GM13977 (cell line): ENCODE measurements around the gene FKBP4.

Experiments used
- DNase-seq: peaks from one replicate; pipeline ENCODE4 v3.0.0; 2012; ENCODE audit warnings: low spot score
- in situ Hi-C: fragments of 300-500 bp; cut with MboI; formaldehyde crosslinking; loops from one replicate; pipeline ENCODE4 v1.12.0; 2022; ENCODE audit warnings: low sequenced_read_pairs, low pct_unique_long_range_greater_than_20kb, mixed read lengths, inconsistent platforms; ENCODE audit not compliant: unreplicated experiment
- TF ChIP-seq, protein P1 (sequence below): IDR thresholded peaks from 2 replicates; pipeline ENCODE4 v1.5.1; 2012; ENCODE audit warnings: mild to moderate bottlenecking, control low read depth; ENCODE audit not compliant: insufficient read depth; ENCODE audit errors: extremely low read depth, missing control alignments

The FKBP4 gene

DNA sequence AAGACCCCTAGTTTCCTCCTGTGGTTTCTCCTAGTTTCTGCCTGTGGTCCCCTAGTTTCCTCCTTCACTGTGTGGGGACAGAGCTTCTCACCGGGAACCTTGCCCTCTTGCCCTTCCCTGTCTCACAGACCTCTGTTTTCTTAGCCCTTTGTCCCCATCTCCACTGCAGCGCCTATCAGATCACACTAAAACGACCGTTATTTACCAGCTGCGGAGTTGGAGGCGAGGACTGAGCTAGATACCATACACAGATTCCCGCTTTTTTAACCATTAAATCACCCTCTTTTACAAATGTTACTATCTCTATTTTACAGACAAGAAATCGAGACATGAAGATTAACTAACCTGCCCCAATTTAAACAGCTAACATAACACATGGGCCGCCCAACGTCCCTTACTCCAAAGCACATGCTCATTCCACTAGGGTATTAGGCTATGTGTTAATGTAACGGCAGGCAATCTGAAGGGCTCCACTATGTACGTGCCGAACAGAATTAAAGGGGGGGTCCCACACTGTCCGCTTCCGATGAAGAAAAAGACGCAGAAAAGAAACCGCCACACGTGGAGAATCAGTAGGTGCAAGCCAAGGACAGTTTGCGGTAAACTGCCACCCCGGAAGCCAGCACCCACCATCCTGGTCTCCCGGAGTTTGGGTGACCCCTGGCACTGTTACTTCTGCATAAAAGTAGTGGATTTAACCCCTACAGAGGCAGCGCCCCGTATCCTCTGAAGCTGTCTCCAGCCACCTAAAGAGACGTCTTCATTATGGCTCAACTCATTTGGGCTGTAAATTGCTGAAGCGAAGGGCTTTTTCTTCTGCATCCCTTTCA, 1.9 kb upstream of the FKBP4 start:
- TF ChIP-seq, protein P1, sequence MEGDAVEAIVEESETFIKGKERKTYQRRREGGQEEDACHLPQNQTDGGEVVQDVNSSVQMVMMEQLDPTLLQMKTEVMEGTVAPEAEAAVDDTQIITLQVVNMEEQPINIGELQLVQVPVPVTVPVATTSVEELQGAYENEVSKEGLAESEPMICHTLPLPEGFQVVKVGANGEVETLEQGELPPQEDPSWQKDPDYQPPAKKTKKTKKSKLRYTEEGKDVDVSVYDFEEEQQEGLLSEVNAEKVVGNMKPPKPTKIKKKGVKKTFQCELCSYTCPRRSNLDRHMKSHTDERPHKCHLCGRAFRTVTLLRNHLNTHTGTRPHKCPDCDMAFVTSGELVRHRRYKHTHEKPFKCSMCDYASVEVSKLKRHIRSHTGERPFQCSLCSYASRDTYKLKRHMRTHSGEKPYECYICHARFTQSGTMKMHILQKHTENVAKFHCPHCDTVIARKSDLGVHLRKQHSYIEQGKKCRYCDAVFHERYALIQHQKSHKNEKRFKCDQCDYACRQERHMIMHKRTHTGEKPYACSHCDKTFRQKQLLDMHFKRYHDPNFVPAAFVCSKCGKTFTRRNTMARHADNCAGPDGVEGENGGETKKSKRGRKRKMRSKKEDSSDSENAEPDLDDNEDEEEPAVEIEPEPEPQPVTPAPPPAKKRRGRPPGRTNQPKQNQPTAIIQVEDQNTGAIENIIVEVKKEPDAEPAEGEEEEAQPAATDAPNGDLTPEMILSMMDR, result no peak
- in situ Hi-C loops, result no loop called here
- no peak for DNase-seq

DNA sequence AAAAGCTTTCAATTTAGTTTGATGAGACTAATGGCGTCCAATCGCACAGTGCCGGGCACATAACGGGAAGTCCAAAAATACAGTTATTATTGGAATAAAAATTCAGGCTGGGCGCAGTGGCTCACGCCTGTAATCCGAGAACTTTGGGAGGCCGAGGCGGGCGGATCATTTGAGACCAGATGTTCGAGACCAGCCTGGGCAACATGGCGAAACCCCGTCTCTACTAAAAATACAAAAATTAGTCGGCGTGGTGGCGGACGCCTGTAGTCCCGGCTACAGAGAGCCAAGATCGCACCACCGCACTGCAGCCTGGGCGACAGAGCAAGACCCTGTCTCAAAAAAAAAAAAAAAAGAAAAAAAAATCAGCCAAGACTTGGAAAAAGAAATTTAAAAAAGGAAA, 1.2 kb upstream of the FKBP4 start:
- in situ Hi-C loops, result no loop called here

DNA sequence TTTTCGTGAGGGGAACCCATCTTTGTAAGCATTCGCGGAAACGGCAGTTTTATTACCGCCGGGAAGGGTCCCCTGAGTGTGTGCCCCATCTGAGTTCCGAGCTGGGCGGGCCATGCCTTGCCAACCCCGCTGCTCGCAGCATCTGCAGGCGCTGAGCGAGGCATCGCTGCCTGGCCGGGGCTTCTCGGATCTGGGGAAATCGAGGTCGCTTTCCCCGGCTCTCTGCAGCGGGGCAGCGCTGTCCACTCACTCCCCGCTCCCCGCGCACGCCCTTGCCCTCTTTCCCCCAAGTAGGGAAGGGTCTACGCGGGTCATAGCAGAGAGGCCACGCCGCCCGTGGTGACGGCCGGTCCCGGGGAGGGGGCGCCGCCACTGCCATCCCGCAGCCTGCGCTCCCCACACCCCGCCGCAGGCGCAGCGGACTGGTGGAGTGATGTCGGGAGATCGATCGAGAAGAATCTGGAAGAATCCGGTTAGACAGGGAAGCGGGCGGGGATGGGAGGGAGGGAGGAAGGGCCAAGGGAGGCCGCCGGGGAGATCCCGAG, 507 bp upstream of the FKBP4 start:
- peak; percentile 60 for DNase-seq
- TF ChIP-seq, protein P1, result no peak
- in situ Hi-C loops, result no loop called here

More for the DNA sequence above, 1.2 kb upstream of the FKBP4 start:
- TF ChIP-seq, protein P1, result no peak
- no peak for DNase-seq

DNA sequence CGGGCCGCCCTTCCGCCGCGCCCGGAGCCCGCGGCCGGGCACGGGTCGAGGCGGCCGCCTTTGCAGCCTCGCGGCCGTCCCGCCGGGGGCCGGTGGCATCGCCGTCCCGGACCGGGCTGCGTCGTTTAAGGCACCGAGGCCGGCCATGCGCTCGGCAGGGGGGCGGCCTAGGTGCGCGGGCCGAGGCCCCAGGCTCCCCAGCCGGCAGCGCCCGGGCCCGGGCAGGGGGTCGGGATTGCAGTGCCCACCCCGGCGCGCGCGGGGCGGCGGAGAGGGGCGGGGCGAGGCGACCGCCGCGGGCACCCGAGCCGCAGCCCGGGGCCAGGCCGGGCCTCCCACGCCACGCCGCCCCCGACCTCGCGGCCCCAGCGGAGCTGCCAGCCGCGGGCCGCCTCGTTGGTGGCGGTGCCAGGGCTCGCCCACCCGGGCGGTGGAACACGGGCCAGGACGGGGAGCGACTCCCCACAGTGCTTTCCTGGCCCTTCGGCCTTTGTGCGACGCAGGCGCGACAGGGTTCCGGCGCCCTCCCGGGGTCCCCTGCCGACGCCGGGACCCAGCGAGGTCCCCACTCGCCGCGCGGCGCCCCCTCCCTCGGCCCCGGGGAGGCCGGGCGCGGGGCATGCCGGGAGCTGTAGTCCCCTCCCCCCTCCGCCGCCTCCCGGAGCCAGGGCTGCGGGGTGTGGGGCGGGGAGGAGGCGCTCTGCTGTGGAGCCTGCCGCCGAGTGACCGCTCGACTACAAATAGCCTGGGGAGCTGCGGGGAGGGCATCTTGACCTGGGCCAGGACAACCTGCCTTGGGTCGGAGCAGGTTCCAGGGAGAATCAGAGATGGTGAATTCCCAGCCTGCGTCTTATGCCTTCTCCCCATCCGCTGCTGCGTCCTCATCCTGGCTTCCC, 769 bp downstream of the FKBP4 start:
- in situ Hi-C loops, result no loop called here
- peak; percentile 94 for DNase-seq
- TF ChIP-seq, protein P1, result no peak

DNA sequence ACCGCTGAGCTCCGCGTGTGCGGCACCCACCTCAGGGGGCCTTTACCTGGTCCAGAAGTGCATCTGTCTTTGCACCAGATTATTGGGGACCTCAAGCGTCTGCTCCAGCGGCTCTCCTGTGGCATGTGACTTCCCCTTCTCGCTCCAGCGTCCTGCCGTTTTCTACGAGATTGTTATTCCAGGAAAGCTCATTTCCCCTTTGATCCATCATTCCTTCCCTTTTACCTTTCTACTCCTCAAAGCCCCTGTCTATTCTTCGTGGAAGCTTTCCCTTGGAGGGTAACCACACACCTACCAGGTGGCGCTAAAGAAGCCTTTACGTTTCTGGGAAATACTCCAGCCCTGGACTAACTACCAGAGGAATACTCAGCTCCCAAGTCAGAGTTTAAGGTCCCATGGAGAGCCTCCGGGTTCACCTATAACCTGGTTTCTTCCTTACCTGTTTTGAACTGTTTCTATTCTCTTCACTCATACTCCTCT, 1.5 kb downstream of the FKBP4 start:
- TF ChIP-seq, protein P1, result peak; percentile 14
- DNase-seq, result no peak
- in situ Hi-C loops, result no loop called here

DNA sequence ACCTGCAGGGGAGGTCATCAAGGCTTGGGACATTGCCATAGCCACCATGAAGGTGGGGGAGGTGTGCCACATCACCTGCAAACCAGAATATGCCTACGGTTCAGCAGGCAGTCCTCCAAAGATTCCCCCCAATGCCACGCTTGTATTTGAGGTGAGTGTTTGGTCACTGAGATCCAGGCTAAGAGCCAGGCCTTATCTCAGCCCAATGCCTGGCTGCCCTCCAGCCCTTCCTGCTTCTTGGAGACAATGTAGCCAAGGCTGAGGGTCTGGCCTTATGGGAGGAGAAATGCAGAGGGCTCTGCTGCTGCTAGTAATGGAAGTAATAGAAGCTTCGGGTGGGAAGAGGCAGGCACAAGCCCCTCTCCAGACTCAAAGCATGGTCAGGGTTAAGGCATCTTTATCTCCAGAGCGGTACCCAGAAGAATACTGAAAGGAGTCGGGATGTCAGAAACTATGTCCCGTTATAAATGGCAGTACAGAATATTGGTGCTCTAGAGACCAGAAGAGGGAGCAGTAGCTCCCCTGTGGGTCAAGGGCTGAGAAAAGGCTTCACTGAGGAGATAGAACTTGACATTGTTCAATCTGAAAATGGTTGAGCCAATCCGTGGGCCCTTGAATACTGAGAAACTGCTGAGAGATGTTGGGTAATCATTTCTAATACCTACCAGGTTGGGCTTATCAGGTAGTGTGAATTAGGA, 3.1 kb downstream of the FKBP4 start:
- in situ Hi-C loops, result no loop called here
- TF ChIP-seq, protein P1, result peak; percentile 17

More for the DNA sequence above, 3.1 kb downstream of the FKBP4 start:
- DNase-seq, result no peak
